SK-N-SH (cell line): ENCODE results near the gene PABPN1L. TPM values are rescaled to one million over a fixed set of nuclear protein-coding genes. Genes with fewer than 3 reads are reported as not detected.

Source experiments
- CTCF ChIA-PET: fragments of 300-600, 350-600 bp; formaldehyde crosslinking; extraction: SDS; loops from one replicate; lab custom pipeline; 2021; lab: Yijun Ruan, JAX
- POLR2A ChIA-PET: fragments of 350-600 bp; sonication (Branson Sonifier 250); formaldehyde crosslinking; extraction: SDS; loops from one replicate; lab custom pipeline; 2020; ENCODE audit warnings: antibody characterized with exemption, inconsistent platforms; lab: Yijun Ruan, JAX
- DNase-seq: peaks from one replicate; pipeline ENCODE4 v3.0.0; 2012
- H2AFZ ChIP-seq: fragments of 200-600 bp; sonication (generic); 2 replicates; pipeline ENCODE4 v1.8.1; 2016; ENCODE audit warnings: antibody characterized with exemption, mild to moderate bottlenecking, low read depth
- H3F3A ChIP-seq: fragments of 200-600 bp; sonication (generic); replicated peaks from 2 replicates; pipeline ENCODE3; 2016; ENCODE audit warnings: antibody characterized with exemption, mild to moderate bottlenecking; ENCODE audit not compliant: insufficient read depth
- H3K27ac ChIP-seq, 2 experiments: fragments of 200-500 bp in 1 of 2; fragments of 200-600 bp in 1 of 2; sonication (Bioruptor generic) in 1 of 2; sonication (generic), shearing (Covaris generic) in 1 of 2; 2 replicates each; pipeline versions ENCODE4 v1.5.1 to v1.6.1; 2014 to 2016; ENCODE audit warnings: low read depth in 2 of 2, inconsistent platforms in 1 of 2, low read length in 1 of 2, mild to moderate bottlenecking in 1 of 2, mixed read lengths in 1 of 2
- H3K27me3 ChIP-seq: fragments of 200-600 bp; sonication (generic), shearing (Covaris generic); 2 replicates; pipeline ENCODE4 v1.6.1; 2016; ENCODE audit warnings: mixed run types; ENCODE audit not compliant: insufficient read depth
- H3K36me3 ChIP-seq, 2 experiments: fragments of 200-500 bp in 1 of 2; fragments of 200-600 bp in 1 of 2; sonication (Bioruptor generic) in 1 of 2; sonication (generic) in 1 of 2; replicated peaks in 1 of 2; 2 replicates each; pipeline versions ENCODE3 to v1.5.1; 2014 to 2016; ENCODE audit warnings: low read length in 1 of 2, mild to moderate bottlenecking in 1 of 2; ENCODE audit not compliant: insufficient read depth in 2 of 2, control insufficient read depth in 1 of 2
- H3K4me1 ChIP-seq, 2 experiments: fragments of 200-500 bp in 1 of 2; fragments of 200-600 bp in 1 of 2; sonication (Bioruptor generic) in 1 of 2; sonication (generic), shearing (Covaris generic) in 1 of 2; 2 replicates each; pipeline versions ENCODE4 v1.5.1 to v1.6.1; 2014 to 2016; ENCODE audit warnings: low read depth in 1 of 2, low read length in 1 of 2, mixed run types in 1 of 2; ENCODE audit not compliant: insufficient read depth in 2 of 2, control insufficient read depth in 1 of 2
- H3K4me2 ChIP-seq: fragments of 200-600 bp; sonication (generic), shearing (Covaris generic); 2 replicates; pipeline ENCODE4 v1.6.1; 2017; ENCODE audit warnings: mixed run types
- H3K4me3 ChIP-seq, 2 experiments: fragments of 200-500 bp in 1 of 2; fragments of 200-600 bp in 1 of 2; sonication (Bioruptor generic) in 1 of 2; sonication (generic), shearing (Covaris generic) in 1 of 2; 2 replicates each; pipeline versions ENCODE4 v1.5.1 to v1.8.1; 2014 to 2016; ENCODE audit warnings: low read depth in 2 of 2, inconsistent platforms in 1 of 2, low read length in 1 of 2, mild to moderate bottlenecking in 1 of 2, mixed read lengths in 1 of 2, moderate library complexity in 1 of 2
- H3K79me2 ChIP-seq: fragments of 200-600 bp; sonication (generic); 2 replicates; pipeline ENCODE4 v1.8.1; 2017; ENCODE audit warnings: mild to moderate bottlenecking; ENCODE audit not compliant: insufficient read depth
- H3K9ac ChIP-seq: fragments of 200-600 bp; sonication (generic); 2 replicates; pipeline ENCODE4 v1.6.1; 2017; ENCODE audit warnings: mixed run types
- H3K9me2 ChIP-seq: fragments of 200-600 bp; sonication (generic); 2 replicates; pipeline ENCODE4 v1.6.1; 2017; ENCODE audit warnings: mixed run types
- H3K9me3 ChIP-seq: fragments of 200-600 bp; sonication (generic); 2 replicates; pipeline ENCODE4 v1.6.1; 2017; ENCODE audit warnings: mixed run types, mild to moderate bottlenecking, moderate library complexity
- H4K20me1 ChIP-seq: fragments of 200-600 bp; sonication (generic); 2 replicates; pipeline ENCODE4 v1.6.1; 2017; ENCODE audit warnings: mild to moderate bottlenecking, mixed run types; ENCODE audit not compliant: insufficient read depth
- EZH2phosphoT487 ChIP-seq: fragments of 200-600 bp; sonication (generic); IDR thresholded peaks from 2 replicates; pipeline ENCODE4 v1.6.1; 2017; ENCODE audit warnings: low read depth, mixed run types, mild to moderate bottlenecking, antibody characterized with exemption, moderate library complexity, borderline replicate concordance
- FOXJ3 ChIP-seq: sonication (generic); formaldehyde crosslinking; IDR thresholded peaks from 2 replicates; pipeline ENCODE4 v1.5.1; 2020; ENCODE audit warnings: mild to moderate bottlenecking, missing genetic modification reagents
- NRF1 ChIP-seq: IDR thresholded peaks from 2 replicates; pipeline ENCODE4 v1.6.1; 2012; ENCODE audit warnings: low read depth, mild to moderate bottlenecking, low read length
- SIN3A ChIP-seq: IDR thresholded peaks from 2 replicates; pipeline ENCODE4 v1.6.1; 2012; ENCODE audit warnings: low read depth, mild to moderate bottlenecking, low read length, moderate library complexity, borderline replicate concordance
- SMC3 ChIP-seq: IDR thresholded peaks from 2 replicates; pipeline ENCODE4 v1.6.1; 2012; ENCODE audit warnings: low read depth, low read length, improper control_type of control experiment
- TAF1 ChIP-seq: IDR thresholded peaks from 2 replicates; pipeline ENCODE4 v1.6.1; 2012; ENCODE audit warnings: low read depth, mild to moderate bottlenecking, low read length, moderate library complexity, borderline replicate concordance
- YY1 ChIP-seq: IDR thresholded peaks from 2 replicates; pipeline ENCODE4 v1.4.0; 2012; ENCODE audit warnings: low read depth, mild to moderate bottlenecking
- WGBS: methylation state at CpG from one replicate; pipeline ENCODE4 v1.1.6; 2017; ENCODE audit warnings: low lambda C conversion rate; 5-methylcytosine and 5-hydroxymethylcytosine counted together
- polyA plus RNA-seq, 3 experiments: library from polyadenylated mRNA; depleted of rRNA; stranded (reverse); fragments of >200 nt; gene quantifications; 2 replicates each; pipeline ENCODE4 v1.2.3, GENCODE V29; 2012
- TF ChIP-seq, protein P1 (sequence below): IDR thresholded peaks from 2 replicates; pipeline ENCODE4; 2012
- TF ChIP-seq, protein P2 (sequence below): IDR thresholded peaks from 2 replicates; pipeline ENCODE4 v1.6.1; 2012; ENCODE audit warnings: mild to moderate bottlenecking, low read depth, low read length, moderate library complexity

PABPN1L gene
- polyA plus RNA-seq, 1 of the 3 experiments (the other 2 are of a cell fraction): not detected

DNA sequence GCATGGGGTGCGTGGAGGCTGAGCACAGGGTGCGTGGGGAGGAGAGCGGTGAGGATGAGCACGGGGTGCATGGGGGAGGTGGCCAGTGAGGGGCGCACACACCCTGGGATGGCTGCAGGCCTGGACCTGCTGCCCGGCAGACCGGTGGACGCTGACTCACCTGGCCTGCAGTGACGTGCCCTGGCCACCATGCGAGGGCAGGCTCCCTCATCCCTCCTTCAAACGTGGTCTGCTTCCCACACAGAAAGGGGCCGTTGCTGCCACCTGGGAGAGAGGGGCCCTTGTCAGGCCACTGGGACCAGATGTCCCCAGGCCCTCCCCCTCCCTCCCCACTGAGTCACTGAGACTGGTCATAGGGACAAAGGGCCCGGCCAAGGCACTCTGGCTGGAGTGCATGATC lies 34.6 kb downstream of the PABPN1L start:
- Histone ChIP-seq H2AFZ (no peak overlapping the region), H3K4me2 (no peak overlapping the region), H3K9me3 (no peaks in the 10 kb centered on the region), H3K79me2 (no peaks in the 10 kb centered on the region), H3K27me3 (no peaks in the 10 kb centered on the region), H3K9ac (no peak overlapping the region), H3K36me3 (peaks cover 0 to 11% of the 10 kb centered on the region in 2 experiments), H3F3A (no peaks in the 10 kb centered on the region), H3K4me1 (no peaks in the 10 kb centered on the region), H3K9me2 (no peaks in the 10 kb centered on the region), H3K4me3 (no peak overlapping the region), H3K27ac (no peak overlapping the region), H4K20me1 (no peaks in the 10 kb centered on the region)
- POLR2A ChIA-PET: no interaction called here
- no peak for TF ChIP-seq NRF1
- no peak for TF ChIP-seq YY1
- no peak for TF ChIP-seq SIN3A
- no peak for TF ChIP-seq TAF1
- 87% methylated on average over 6 of the region's 13 CpGs for WGBS
- DNase-seq: peak; percentile 52
- CTCF ChIA-PET: no interaction called here

DNA sequence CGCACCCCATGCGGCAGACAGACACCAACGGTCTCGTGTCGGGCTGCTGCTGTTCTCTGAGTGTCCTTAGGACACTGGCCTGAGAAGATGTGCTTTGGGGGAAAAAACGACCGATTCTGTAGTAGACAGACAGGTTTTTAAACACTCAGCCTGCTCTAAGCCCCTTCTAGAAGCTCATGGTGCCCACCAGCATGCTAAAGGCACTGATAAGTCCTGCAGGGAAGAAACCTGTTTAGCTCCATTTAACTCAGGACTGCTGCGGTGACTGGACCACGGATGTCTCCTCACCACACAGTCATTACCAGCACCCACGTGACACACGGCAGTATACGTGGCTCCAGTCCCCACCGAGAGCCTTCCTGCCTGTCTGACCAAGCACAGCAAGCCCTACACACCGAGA lies 35.7 kb downstream of the PABPN1L start:
- Histone ChIP-seq H3K79me2 (no peaks in the 10 kb centered on the region), H3K9me2 (no peaks in the 10 kb centered on the region), H2AFZ (no peak overlapping the region), H4K20me1 (no peaks in the 10 kb centered on the region), H3K27ac (no peak overlapping the region)
- TF ChIP-seq, protein P1, sequence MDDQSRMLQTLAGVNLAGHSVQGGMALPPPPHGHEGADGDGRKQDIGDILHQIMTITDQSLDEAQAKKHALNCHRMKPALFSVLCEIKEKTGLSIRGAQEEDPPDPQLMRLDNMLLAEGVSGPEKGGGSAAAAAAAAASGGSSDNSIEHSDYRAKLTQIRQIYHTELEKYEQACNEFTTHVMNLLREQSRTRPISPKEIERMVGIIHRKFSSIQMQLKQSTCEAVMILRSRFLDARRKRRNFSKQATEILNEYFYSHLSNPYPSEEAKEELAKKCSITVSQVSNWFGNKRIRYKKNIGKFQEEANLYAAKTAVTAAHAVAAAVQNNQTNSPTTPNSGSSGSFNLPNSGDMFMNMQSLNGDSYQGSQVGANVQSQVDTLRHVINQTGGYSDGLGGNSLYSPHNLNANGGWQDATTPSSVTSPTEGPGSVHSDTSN: no peak
- no peak for TF ChIP-seq SMC3
- TF ChIP-seq, protein P2, sequence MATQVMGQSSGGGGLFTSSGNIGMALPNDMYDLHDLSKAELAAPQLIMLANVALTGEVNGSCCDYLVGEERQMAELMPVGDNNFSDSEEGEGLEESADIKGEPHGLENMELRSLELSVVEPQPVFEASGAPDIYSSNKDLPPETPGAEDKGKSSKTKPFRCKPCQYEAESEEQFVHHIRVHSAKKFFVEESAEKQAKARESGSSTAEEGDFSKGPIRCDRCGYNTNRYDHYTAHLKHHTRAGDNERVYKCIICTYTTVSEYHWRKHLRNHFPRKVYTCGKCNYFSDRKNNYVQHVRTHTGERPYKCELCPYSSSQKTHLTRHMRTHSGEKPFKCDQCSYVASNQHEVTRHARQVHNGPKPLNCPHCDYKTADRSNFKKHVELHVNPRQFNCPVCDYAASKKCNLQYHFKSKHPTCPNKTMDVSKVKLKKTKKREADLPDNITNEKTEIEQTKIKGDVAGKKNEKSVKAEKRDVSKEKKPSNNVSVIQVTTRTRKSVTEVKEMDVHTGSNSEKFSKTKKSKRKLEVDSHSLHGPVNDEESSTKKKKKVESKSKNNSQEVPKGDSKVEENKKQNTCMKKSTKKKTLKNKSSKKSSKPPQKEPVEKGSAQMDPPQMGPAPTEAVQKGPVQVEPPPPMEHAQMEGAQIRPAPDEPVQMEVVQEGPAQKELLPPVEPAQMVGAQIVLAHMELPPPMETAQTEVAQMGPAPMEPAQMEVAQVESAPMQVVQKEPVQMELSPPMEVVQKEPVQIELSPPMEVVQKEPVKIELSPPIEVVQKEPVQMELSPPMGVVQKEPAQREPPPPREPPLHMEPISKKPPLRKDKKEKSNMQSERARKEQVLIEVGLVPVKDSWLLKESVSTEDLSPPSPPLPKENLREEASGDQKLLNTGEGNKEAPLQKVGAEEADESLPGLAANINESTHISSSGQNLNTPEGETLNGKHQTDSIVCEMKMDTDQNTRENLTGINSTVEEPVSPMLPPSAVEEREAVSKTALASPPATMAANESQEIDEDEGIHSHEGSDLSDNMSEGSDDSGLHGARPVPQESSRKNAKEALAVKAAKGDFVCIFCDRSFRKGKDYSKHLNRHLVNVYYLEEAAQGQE: no peak
- no peak for TF ChIP-seq FOXJ3 (CRISPR knock-in tag)
- TF ChIP-seq EZH2phosphoT487: no peak
- TF ChIP-seq, all 33 proteins: peak for 0
- ChIA-PET CTCF (no interaction called here), POLR2A (no interaction called here)
- Histone ChIP-seq H3K4me3 (no peak overlapping the region), H3K9me3 (no peaks in the 10 kb centered on the region), H3K36me3 (peaks cover 0 to 12% of the 10 kb centered on the region in 2 experiments), H3K9ac (no peak overlapping the region), H3K4me2 (no peak overlapping the region), H3K4me1 (no peaks in the 10 kb centered on the region), H3F3A (no peaks in the 10 kb centered on the region), H3K27me3 (no peaks in the 10 kb centered on the region)
- WGBS: 83% methylated on average over 10 of the region's 14 CpGs
- no peak for DNase-seq
